GM21447 (cell line): ENCODE measurements around the gene DAP3.
"Not testable (repeated sequence)": the region's sequence is repeated elsewhere in the genome, so short reads cannot be mapped to it uniquely, and the experiment has no call there.

Source experiments
- ATAC-seq: cut with Tn5 transposase; IDR thresholded peaks from one replicate; pipeline ENCODE4 v1.9.1; 2021; ENCODE audit not compliant: unreplicated experiment

DAP3 gene

DNA sequence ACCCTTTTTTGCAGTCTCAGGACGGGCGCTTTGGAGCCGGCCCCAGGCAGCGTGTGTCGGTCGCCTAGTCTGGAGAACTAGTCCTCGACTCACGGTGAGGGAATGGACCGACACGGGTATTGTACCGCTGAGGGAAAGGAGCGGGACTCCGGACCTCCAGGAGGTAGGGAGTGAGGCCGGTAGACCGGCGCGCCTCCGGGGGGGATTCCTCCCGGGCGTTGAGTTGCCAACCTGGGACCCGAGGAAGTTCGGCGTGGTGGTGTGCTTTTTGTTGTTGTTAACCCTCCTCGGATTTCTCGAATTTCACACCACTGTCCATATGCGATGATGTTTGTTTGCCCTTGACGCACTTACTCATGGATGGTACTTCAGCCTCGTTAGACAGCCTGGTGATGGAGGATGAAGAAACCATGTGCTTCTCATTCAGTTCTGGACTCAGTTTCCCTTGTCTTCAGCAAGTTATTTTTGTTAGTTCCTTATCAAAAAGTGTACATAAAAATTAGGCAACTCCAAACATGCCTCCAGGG lies at the start of gene DAP3:
Gene DAP3 (plus strand): TSS at position 11 of the 527 bp plus-strand sequence. CDS start 20,689 bp downstream, outside the sequence.
- ATAC-seq = not testable (repeated sequence)

DNA sequence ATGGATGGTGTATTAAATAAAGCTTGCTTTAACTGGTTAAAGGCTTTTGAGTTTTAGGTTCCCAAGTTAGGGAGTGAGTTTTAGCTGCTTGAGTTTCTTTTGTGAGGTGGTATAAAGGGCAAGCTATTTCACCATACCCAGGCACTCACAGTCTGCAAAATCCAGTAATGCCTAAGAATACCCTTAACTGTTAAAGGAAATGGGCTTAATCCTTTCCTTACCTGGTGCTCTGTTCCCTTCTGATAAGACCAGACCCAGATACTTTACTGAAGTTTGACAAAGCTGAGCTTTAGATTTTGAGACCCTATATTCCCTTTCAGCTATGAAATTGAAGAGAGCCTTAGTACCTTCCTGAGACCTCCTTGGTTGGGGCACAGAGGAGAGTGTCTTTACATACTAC lies 48.5 kb upstream of the DAP3 start:
- no peak for ATAC-seq

DNA sequence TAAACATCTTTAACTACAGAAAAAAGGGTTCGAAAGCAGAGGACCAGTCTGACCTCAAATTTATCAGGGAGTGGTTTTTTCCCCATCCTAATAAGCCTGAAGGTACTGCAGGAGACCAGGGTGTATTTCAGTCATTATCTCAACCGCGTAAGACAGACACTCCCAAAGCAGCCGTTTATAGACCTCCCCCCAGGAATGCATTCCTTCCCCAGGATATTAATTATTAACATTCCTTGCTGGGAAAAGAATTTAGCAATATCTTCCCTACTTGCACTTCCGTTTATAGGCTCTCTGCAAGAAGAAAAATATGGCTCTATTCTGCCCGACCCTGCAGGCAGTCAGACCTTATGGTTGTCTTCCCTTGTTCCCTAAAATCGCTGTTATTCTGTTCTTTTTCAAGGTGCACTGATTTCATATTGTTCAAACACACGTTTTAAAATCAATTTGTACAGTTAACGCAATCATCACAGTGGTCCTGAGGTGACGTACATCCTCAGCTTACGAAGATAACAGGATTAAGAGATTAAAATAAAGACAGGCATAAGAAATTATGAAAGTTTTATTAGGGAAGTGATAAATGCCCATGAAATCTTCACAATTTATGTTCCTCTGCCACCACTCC lies 46.2 kb upstream of the DAP3 start:
- ATAC-seq = not testable (repeated sequence)

DNA sequence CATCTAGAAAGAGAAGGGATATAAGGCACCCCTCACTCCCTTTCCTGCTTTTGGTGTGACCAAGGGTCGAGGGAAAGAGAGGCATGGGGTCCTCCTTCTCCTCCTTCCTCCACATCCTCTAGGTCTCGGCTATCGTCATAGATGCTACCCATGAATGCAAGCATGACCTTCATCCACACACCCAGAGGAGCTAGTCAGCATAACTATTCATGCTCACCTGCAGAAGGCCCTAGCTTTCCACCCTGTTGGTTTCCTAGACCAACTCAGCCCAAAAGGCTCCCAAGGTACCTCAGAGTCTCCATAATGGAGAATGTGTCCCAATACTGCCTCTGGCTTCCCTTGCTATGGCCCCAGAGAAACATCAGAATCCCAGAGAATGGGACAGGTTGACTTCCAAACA lies 45.7 kb upstream of the DAP3 start:
- no peak for ATAC-seq

DNA sequence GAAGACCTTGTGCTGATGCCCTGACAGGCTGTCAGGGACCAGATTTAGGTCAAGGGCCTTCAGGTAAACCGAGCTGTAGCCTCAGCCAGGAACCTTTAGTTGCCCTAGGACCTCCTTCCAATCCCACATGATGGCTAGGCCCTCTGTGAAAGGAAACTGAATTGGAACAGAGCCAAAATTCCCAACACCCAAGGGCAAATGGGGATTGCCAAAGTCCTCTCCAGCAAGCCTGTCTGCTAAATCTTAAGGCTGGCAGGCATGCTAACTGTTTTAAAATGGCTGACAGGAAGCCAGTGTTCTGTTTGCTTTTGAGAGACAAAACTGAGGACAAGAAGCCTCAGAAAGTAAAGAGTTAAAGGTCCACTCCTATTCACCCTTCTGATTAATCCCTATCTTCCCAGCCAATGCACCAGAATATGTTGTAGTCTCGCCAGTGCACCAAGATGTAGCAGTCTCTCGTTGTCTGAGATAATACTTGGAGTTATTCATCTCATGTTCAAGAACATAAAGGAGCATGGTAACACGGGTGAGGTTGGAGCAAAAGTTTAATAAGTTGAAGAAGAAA lies 43.8 kb upstream of the DAP3 start:
- no peak for ATAC-seq

DNA sequence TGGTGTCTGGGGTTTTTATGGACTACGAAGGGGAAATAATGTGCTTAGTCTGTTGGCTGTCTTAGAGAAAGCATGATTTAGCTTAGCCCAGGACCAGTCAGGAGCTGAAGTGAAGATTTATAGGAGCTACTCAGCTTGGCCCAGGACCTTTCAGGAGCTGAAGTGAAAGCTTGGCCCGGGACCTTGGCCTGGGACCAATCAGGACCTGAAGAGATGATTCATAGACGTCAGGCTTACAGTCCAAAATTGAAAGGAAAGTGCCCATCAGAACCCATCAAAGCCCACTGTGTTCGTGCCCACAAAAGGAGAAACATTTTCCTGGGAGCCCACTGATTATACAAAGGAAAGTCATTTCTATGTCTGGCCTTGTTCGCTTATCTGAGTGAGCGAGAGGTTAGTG lies 43.2 kb upstream of the DAP3 start:
- no peak for ATAC-seq

DNA sequence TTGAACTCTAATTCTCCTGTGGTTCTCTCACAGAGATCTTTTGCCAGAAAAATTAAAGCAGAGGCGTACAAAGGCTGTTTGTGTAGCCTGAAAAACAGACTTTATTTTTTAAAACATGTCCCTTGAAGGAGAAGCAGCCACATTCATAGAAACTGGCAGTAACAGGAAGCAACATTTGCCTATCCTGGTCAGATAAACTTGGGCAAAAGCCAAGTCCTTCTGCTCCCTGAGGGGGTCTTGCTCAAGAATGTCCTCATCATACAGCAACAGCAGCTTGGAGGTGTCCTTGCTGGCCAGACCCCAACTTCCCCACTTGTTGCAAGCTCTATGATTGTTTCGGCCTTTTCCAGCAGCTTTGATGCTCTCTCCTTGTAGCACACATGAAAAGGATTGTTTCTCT lies 42.6 kb upstream of the DAP3 start:
- no peak for ATAC-seq

DNA sequence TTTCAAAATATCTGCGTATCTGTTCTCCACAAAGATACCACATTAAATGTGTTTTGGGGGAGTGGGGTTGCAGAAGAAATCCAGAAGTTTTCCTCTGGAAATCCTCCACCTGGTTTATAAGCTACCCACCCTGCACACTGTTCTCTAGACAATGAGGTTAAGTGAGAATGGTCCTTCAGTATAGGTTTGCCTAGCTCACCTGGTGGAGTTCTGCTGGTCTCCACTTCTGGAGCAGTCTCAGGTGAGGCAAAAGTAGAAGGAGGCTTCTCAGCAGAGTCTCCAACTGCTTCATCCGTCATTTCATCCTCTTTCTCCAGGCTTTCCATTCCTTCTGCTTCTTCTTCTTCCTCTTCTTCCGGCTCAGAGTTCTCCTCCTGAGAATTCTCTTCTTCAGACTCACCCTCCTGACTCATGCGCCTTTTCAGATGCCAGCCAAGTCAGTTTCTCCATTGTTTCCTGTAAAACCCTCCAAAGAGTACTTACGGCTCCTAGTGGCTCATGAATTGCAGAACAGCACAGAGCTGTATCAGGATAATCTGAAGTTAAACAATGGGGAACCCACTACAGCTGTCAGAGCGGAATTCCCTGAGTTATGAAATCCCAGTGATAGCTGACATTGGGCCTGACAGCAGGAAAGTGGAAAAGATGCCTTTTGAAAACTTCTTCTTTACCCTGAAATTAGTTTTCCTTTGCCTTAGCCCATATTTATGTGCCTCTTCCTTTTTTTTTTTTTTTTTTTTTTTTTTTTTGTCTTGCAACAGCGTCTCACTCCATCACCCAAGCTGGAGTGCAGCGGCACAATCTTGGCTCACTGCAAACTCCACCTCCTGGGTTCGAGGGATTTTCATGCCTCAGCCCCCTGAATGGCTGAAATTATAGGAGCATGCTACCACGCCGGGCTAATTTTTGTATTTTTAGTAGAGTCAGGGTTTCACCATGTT lies 40.4 kb upstream of the DAP3 start:
- no peak for ATAC-seq

DNA sequence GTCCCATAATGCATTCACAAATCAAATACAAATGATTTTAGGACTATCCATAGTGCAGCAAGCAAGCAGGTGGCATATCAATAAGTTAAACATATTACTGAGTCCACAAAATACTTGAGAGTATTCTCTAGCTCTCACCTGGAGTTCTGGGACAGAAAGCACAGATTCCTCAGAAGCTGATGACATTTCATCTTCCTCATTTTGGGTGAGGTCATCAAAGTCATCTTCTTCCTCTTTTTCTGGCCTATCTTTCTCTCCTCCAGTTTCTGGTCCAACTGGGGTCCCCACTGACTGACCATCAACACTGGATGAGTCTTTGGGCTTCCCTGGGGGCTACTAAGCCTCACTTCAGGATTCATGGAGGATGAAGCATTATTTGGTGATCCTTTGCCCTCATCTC lies 39.2 kb upstream of the DAP3 start:
- no peak for ATAC-seq

DNA sequence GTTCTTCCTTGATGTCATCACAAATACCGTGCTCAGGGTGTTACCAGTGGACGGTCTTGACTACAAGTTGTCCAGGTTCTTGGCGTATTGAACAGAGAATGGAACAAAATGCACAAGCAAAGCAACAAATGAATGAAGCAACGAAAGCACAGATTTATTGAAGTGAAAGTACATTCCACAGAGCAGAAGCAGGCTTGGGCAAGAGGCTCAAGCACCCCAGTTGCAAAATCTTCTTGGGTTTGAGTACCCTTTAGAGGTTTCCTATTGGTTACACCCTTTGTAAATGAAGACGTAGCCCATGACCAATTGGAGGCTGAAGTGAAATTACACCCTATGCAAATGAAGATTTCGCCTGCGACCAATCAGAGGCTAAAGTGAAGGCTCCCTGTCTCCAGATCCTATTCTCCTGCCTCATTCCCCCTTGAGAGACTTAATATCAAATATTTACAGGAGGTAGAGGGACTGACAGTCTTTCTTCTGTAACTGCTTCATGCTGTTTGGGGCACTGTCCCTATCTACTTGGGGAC lies 38.6 kb upstream of the DAP3 start:
- no peak for ATAC-seq

DNA sequence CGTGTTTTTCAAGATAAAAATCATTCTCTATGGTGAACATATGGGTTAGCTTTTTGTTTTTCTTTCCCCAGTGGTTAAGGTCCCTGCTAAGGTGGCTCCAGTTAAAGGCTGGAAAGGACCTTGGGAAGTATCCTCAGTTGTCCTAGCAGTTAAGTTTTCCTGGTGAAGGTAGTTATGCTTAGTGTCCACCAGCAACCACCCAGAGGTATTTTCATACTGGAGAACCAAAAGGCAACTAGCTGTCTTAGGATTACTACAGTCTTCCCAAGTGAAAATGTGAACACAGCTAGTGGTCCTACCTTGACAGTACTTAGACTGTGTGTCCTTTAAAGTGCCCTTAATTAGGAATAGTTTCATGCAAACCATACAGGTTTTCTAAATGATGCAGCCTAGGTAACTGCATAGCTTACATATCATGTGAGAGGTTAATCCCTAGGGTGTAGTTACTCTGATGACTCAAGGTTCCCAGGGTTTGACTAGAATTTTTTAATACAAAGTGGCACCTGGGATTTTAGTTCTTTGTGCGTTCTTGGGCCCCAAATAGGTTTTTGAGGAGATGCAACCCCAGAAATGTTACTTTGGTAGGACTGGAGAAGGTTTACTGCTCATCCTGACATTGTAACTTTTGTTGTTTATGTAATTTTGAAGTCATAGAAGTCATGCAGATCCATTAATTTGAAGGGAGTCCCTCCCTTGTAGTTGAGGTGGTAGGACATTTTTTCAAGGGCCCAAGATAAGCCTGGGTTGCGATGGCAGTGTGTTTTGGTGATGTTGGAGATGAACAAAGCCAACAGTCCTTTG lies 36.8 kb upstream of the DAP3 start:
- no peak for ATAC-seq

DNA sequence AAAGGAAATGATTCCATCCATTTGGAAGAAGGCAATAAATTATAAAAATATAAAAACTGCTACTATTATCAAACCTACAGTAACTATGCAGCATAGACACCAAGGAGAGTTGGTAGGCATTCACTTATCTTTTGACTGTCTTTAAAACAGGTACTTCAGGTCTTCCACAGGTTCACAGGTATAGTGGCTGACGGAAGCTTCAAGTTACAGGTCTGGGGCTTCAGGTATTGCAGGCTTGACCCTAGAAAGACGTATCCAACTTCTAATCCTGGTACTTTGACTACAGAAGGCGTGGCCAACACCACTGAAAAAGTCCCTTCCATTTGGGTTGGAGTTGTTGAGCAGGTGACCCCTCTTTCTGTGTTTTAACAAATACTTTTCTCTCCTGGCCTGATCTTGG lies 35.9 kb upstream of the DAP3 start:
- no peak for ATAC-seq

DNA sequence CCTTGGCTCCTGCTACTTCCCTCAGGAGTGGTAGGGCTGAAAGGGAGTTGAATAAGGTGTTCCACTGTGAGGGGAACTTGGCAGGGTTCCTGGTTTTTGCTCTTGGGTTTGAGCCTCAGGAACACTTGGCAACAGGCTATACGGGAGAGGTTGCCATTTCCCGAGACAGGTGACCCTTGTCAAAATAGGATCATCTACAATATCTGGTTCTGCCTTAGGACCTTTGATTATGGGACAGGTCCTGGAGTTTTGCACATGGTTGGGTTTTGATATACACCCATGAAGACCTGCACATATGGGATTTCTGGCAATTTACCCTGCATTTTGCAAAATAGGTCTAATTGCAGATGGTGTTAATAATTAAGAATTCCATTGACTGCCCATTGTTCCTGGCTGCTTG lies 31.4 kb upstream of the DAP3 start:
- no peak for ATAC-seq

DNA sequence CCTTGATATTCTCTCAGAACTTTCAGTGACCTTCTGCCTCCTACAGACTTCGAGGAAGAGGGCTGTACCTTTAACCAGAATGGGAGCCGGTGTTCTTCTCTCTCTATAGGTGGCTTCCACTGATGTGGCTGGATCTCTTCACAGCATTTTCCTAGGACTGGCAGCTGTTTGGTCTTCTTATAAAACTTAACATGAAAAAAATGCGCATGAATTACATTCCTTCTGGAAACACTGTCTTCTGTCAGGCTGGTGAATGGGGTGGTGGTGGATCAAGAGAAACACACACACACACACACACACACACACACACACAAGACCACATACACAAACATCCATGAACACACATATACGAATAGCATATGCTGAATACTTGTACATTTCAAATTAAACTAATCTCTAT lies 27.7 kb upstream of the DAP3 start:
- not testable (repeated sequence) for ATAC-seq

DNA sequence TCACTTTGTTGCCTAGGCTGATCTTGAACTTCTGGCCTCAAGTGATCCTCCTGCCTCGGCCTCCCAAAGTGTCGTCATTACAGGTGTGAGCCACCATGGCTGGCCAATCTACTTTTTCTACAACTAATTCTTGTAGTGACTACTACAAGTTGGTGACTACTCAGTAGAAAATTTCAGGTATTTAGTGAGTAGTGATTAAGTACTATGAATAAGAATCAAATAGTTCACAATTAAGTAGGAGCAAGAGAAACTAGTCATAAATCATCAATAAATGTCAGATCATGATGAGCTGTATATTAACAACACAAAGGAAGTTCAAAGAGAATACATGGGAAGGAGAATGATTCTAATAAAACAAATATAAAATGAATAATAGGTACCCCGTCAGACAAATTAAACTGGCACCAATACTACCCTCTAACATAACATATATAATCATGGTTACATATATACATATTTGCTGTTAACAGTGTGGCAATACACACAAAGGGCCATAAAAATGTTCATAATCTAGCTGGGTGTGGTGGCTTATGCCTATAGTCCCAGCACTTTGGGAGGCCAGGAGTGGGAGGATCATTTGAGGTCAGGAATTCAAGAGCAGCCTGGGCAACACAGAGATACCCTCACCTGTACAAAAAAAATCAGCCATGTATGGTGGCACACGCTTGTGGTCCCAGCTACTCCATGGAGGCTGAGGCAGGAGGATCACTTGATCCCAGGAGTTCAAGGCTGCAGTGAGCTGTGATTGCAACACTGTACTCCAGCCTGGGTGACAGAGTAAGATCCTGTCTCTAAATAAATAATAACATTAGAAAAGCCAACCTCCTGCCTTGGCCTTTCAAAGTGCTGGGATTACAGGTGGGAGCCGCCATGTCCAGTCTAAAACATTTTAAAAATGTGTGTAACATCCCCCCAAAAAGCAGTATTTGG lies 19.4 kb upstream of the DAP3 start:
- ATAC-seq = no peak

DNA sequence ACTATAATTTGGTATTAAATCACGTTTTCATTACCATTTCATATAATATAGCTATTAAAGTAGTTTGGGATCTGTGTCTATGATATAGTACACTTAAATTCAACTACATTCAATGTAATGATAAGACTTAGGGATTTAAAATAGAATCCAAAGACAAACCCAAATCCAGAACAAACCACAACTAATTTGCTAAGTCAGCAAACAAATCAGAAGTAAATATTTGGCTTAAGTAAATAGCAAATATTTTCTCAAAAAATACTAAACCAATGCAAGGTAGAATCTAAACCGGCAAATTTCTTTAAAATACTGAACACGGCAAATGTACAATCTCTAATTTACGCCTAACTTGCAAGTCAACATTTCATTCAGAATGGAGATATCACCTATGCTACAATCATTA lies 17.1 kb upstream of the DAP3 start:
- no peak for ATAC-seq

DNA sequence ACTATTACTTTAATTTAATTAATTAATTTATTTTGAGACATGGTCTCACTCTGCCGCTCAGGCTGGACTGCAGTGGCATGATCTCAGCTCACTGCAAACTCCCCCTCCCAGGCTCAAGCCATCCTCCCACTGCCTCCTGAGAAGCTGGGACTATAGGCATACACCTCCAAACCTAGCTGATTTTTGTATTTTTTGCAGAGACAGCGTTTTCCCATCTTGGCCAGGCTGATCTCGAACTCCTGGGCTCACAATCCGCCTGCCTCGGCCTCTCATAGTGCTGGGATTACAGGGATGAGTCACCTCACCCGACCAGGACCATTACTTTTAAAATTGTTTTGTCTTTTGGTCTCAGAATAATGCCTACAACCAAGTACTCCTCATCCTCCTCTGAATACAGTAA lies 15.9 kb upstream of the DAP3 start:
- no peak for ATAC-seq

DNA sequence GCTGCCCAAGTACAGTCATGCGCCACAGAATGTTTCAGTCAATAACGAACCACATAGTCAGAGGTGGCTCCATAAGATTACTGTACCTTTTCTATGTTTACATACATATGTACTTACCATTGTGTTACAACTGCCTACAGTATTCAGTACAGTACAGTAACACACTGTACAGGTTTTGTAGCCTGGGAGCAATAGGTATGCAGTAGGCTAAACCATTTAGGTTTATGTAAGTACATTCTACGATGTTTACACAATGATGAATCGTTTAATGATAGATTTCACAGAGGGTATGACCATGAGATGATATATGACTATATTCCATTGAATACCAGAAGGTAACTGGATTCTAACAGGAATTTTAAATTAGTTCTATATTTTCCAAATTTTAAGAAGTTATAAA lies 10.9 kb upstream of the DAP3 start:
- no peak for ATAC-seq

DNA sequence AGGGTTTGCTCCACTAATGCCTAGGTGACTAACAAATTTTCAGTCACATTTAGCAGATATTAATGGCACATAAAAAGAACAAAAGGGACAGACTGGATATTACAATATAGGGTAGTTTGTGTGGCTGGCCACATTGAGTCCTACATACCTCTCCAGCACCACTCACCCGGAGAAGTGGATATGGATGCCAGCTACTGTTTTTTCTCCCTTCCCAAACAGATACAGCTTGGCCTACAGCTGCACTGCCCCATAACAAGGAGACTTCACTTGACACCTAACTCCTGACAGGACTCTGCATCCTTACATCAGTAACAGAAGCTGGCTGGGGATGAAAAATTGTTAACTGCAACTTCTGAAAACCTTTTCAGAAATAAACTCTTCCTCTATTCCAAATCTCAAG lies 9.9 kb upstream of the DAP3 start:
- not testable (repeated sequence) for ATAC-seq

DNA sequence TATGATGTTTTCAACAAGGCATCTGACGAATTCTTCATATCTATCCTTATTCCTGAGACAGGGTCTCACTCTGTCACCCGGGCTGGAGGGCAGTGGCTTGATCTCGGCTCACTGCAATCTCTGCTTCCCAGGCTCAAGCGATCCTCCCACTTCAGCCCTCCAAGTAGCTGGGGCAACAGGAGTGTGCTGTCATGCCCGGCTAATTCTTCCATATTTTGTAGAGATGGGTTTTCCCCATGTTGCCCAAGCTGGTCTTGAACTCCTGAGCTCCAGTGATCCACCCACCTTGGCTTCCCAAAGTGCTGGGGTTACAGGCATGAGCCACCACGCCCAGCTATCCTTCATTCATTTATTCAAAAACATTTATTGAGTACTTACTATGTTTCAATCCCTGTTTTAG lies 8.4 kb upstream of the DAP3 start:
- ATAC-seq = no peak
